Type B pancreatic cell (in vitro differentiated cells): ENCODE results near the gene CFLAR. TPM values are rescaled to one million over a fixed set of nuclear protein-coding genes. Genes with fewer than 3 reads are reported as not detected.
"Not testable (repeated sequence)": the region's sequence is repeated elsewhere in the genome, so short reads cannot be mapped to it uniquely, and the experiment has no call there.

Experiments
- DNase-seq: peaks from one replicate; pipeline ENCODE4 v3.0.0; 2021; ENCODE audit warnings: mixed read lengths; ENCODE audit not compliant: unreplicated experiment; ENCODE audit errors: extremely low spot score
- H3K27ac Mint-ChIP-seq: 2 replicates; pipeline ENCODE4 v1.8.0; 2021; ENCODE audit warnings: mild to moderate bottlenecking, mixed read lengths
- H3K27me3 Mint-ChIP-seq: 2 replicates; pipeline ENCODE4 v1.8.0; 2021; ENCODE audit warnings: mixed read lengths
- H3K36me3 Mint-ChIP-seq: 2 replicates; pipeline ENCODE4 v1.8.0; 2021; ENCODE audit warnings: mixed read lengths
- H3K4me1 Mint-ChIP-seq: one replicate; pipeline ENCODE4 v1.8.0; 2021; ENCODE audit warnings: mixed read lengths; ENCODE audit not compliant: unreplicated experiment
- H3K4me3 Mint-ChIP-seq: 2 replicates; pipeline ENCODE4 v1.8.0; 2021; ENCODE audit warnings: mild to moderate bottlenecking, mixed read lengths
- H3K9me3 Mint-ChIP-seq: 2 replicates; pipeline ENCODE4 v1.8.0; 2021; ENCODE audit warnings: mixed read lengths
- CTCF ChIP-seq: fragments of 200-600 bp; sonication (generic); conservative IDR thresholded peaks from 2 replicates; pipeline ENCODE4 v1.5.0; 2021; ENCODE audit warnings: antibody characterized with exemption, mild to moderate bottlenecking
- total RNA-seq: library from RNA; stranded (reverse); gene quantifications from 2 replicates; pipeline ENCODE4 v1.2.1, GENCODE V29; 2021; ENCODE audit warnings: low replicate concordance

The CFLAR gene
- total RNA-seq, 1 donor from 2014 or later = 26.5 TPM

DNA sequence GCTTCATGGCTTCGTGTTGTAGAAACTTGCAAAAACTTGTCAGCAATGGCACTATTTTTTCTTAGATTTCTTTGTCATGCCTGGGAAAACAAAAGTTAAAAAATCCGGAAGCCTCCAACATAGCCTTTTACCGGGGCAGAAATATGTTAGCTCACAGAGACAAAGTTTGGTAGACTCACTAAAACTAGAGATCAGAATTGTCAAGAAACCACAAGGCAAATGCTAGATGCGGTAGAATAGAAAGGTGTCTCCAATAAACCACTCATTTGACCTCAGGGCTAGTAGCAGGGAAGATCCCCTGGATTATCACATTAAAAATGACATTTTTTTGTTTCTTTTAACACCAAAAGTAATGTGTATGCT lies 67.4 kb downstream of the CFLAR start:
- H3K27ac Mint-ChIP-seq = peak overlapping the region; percentile 14
- no peak for DNase-seq
- peaks cover 13% of the 10 kb centered on the region for H3K4me1 Mint-ChIP-seq
- no peaks in the 10 kb centered on the region for H3K36me3 Mint-ChIP-seq
- H3K27me3 Mint-ChIP-seq = no peaks in the 10 kb centered on the region
- peak overlapping the region; percentile 77 for H3K4me3 Mint-ChIP-seq
- H3K9me3 Mint-ChIP-seq = peaks cover 6% of the 10 kb centered on the region
- TF ChIP-seq CTCF = no peak

- H3K27me3 Mint-ChIP-seq, H3K27ac Mint-ChIP-seq, H3K36me3 Mint-ChIP-seq, DNase-seq, H3K9me3 Mint-ChIP-seq: not testable (repeated sequence)
- Mint-ChIP-seq H3K4me3 (peak overlapping the region; percentile 52), H3K4me1 (peaks cover 13% of the 10 kb centered on the region)
These were observed 67.9 kb downstream of the CFLAR start for GRCh38 chr2:201183835-201184234.

- not testable (repeated sequence) for H3K27me3 Mint-ChIP-seq, H3K9me3 Mint-ChIP-seq, DNase-seq, H3K27ac Mint-ChIP-seq, H3K36me3 Mint-ChIP-seq, H3K4me3 Mint-ChIP-seq
- peaks cover 13% of the 10 kb centered on the region for H3K4me1 Mint-ChIP-seq
These were observed 68.3 kb downstream of the CFLAR start for GRCh38 chr2:201184248-201184647.

DNA sequence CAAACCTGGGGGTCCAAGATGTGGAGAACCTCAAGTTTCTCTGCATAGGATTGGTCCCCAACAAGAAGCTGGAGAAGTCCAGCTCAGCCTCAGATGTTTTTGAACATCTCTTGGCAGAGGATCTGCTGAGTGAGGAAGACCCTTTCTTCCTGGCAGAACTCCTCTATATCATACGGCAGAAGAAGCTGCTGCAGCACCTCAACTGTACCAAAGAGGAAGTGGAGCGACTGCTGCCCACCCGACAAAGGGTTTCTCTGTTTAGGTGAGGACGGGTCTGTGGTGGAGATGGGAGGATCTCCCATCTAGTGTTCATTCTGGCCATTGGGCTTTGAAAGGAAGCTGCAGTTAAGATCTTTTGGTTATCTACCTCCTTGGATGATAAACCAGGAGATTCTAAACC lies 69.9 kb downstream of the CFLAR start:
- no peak for DNase-seq
- Mint-ChIP-seq H3K4me3 (no peak overlapping the region), H3K4me1 (peaks cover 8% of the 10 kb centered on the region), H3K27me3 (no peaks in the 10 kb centered on the region), H3K27ac (no peak overlapping the region), H3K36me3 (no peaks in the 10 kb centered on the region), H3K9me3 (peaks cover 9% of the 10 kb centered on the region)
- no peak for TF ChIP-seq CTCF

GRCh38 chr2:201186982-201187381 lies 71.0 kb downstream of the CFLAR start:
- TF ChIP-seq CTCF = no peak
- Mint-ChIP-seq H3K36me3 (no peaks in the 10 kb centered on the region), H3K4me3 (no peak overlapping the region), H3K27ac (peak overlapping the region; percentile 77), H3K9me3 (peaks cover 9% of the 10 kb centered on the region), H3K4me1 (peaks cover 16% of the 10 kb centered on the region), H3K27me3 (no peaks in the 10 kb centered on the region)
- no peak for DNase-seq

DNA sequence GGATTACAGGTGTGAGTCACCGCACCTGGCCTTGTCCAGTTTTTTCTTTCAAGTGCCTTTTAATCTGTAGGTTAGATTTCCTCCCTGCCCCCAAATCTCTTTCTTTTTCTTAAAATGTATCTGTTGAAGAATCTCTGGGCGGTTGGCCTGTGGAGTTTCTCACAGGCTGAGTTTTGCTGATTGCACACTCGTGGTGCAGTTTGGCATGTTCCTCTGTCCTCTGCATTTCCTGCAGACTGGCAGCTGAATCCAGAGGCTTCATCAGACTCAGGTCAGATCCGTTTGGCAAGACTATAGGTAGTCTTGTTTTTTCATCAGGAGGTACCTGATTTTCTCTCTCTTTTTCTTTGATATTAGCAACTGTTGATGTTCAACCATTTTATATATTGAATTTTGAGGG lies 72.5 kb downstream of the CFLAR start:
- Mint-ChIP-seq H3K4me3 (no peak overlapping the region), H3K27me3 (no peaks in the 10 kb centered on the region), H3K36me3 (no peaks in the 10 kb centered on the region), H3K27ac (no peak overlapping the region), H3K9me3 (peaks cover 9% of the 10 kb centered on the region), H3K4me1 (peaks cover 16% of the 10 kb centered on the region)
- no peak for TF ChIP-seq CTCF
- no peak for DNase-seq
